ENCODE data around the gene CASP4.

GRCh38 chr11:104964247-104964646 is 4.1 kb downstream of the CASP4 start:
- TF ChIP-seq TAF1 (IDR thresholded peaks at IDR 0.05; ENCODE audit: low read depth) = no peak
- no peak for TF ChIP-seq TEAD4 (IDR thresholded peaks at IDR 0.05)
- TF ChIP-seq RAD21 (IDR thresholded peaks at IDR 0.05; ENCODE audit: low read depth) = no peak

Data from Ishikawa (cell line).